Left lung (tissue), 10 donors: ENCODE data around the gene LTF. TPM values are rescaled to one million over a fixed set of nuclear protein-coding genes. Genes with fewer than 3 reads are reported as not detected.
A peak's percentile ranks its signal among the peaks of the same experiment; 100 is the strongest.

ENCODE experiments used
- ATAC-seq: fragments of 200-7000 bp; cut with Tn5 transposase; one replicate; pipeline ENCODE4 v1.9.1; 2020; ENCODE audit warnings: moderate library complexity
- DNase-seq, 4 donors: peaks; one replicate each; pipeline ENCODE4 v3.0.0-alpha.2; 2013 to 2020
- H3K27ac ChIP-seq, 2 donors: fragments of 200-600 bp; sonication (generic) in 1 of 2; one replicate each; pipeline versions ENCODE4 v1.5.0 to v1.8.0; 2020 to 2021
- H3K27me3 ChIP-seq, 2 donors: fragments of 200-600 bp; sonication (generic) in 1 of 2; one replicate each; pipeline versions ENCODE4 v1.5.0 to v1.8.0; 2020 to 2021
- H3K36me3 ChIP-seq, 2 donors: fragments of 200-600 bp; sonication (generic) in 1 of 2; one replicate each; pipeline versions ENCODE4 v1.5.0 to v1.8.0; 2020 to 2021
- H3K4me1 ChIP-seq, 2 donors: fragments of 200-600 bp; one replicate each; pipeline ENCODE4 v1.8.0; 2021
- H3K4me3 ChIP-seq, 2 donors: fragments of 200-600 bp; sonication (generic) in 1 of 2; one replicate each; pipeline versions ENCODE4 v1.5.0 to v1.8.0; 2020 to 2021; ENCODE audit warnings: mild to moderate bottlenecking in 1 of 2
- H3K9me3 ChIP-seq, 2 donors: fragments of 200-600 bp; sonication (generic) in 1 of 2; one replicate each; pipeline versions ENCODE4 v1.5.0 to v1.8.0; 2020 to 2021
- CTCF ChIP-seq, 2 donors: fragments of 200-600 bp; sonication (generic) in 1 of 2; IDR thresholded peaks; one replicate each; pipeline versions ENCODE4 v1.5.0 to v1.8.0; 2021; ENCODE audit warnings: antibody characterized with exemption in 2 of 2
- intact Hi-C, 2 donors: fragments of 100-400 bp; cut with DNase I; formaldehyde crosslinking; loops; one replicate each; pipeline versions ENCODE4 v1.11.2 to v1.14.2; 2022
- polyA plus RNA-seq, 6 donors: library from polyadenylated mRNA; unstranded; fragments of 120-200 nt; gene quantifications; one replicate each; pipeline ENCODE4 v1.2.1, GENCODE V29; 2013; ENCODE audit not compliant: insufficient read length in 6 of 6
- total RNA-seq, 2 donors: library from RNA; stranded (reverse); fragmentation: NEBNext Ultra II Directional; extraction: Animal tissue kit (Norgen Biotek cat#: 25700); gene quantifications; one replicate each; pipeline ENCODE4 v1.2.1, GENCODE V29; 2021
- donor health status: DM: no; HTN: yes; CAD: no.
- donor health status: DM: no; HTN: no; CAD: no.

Gene LTF
- total and polyA plus RNA-seq, 8 donors = 2.3 to 113 (median 5.5) TPM

- intact Hi-C loops = no loop called here
- no peak for TF ChIP-seq CTCF (IDR thresholded peaks at IDR 0.05)
- H3K4me1 ChIP-seq = peaks cover 41 to 70% of the 10 kb centered on the region in 2 donors
Measured at GRCh38 chr3:46400846-46401245, 63.9 kb downstream of the LTF start.

GRCh38 chr3:46400000-46400734, 64.5 kb downstream of the LTF start:
- ATAC-seq (peak; percentile 59), DNase-seq (peak in 3 of 4 donors; percentile 27 to 68 (median 66))
- H3K36me3 ChIP-seq = no peaks in the 10 kb centered on the region
- H3K27ac ChIP-seq = peak overlapping the region; percentile 53 to 60
- TF ChIP-seq CTCF (IDR thresholded peaks at IDR 0.05) = no peak
- H3K9me3 ChIP-seq = no peaks in the 10 kb centered on the region
- intact Hi-C loops = no loop called here
- H3K27me3 ChIP-seq = no peaks in the 10 kb centered on the region
- H3K4me3 ChIP-seq = no peak overlapping the region
- H3K4me1 ChIP-seq = peaks cover 35 to 70% of the 10 kb centered on the region in 2 donors

More at GRCh38 chr3:46400846-46401245, 63.9 kb downstream of the LTF start:
- H3K27ac ChIP-seq = peak overlapping the region in 1 of 2 donors; percentile 60
- H3K4me3 ChIP-seq = no peak overlapping the region
- no peaks in the 10 kb centered on the region for H3K36me3 ChIP-seq
- no peaks in the 10 kb centered on the region for H3K9me3 ChIP-seq
- H3K27me3 ChIP-seq = no peaks in the 10 kb centered on the region
- ATAC-seq (no peak), DNase-seq (no peak)

- no peak for TF ChIP-seq CTCF (IDR thresholded peaks at IDR 0.05)
- no peaks in the 10 kb centered on the region for H3K9me3 ChIP-seq
- DNase-seq (peak in 1 of 4 donors; percentile 5), ATAC-seq (peak; percentile 5)
- no peaks in the 10 kb centered on the region for H3K27me3 ChIP-seq
- H3K36me3 ChIP-seq = no peaks in the 10 kb centered on the region
- H3K27ac ChIP-seq = peak overlapping the region; percentile 53 to 60
- intact Hi-C loops = no loop called here
- peaks cover 29 to 70% of the 10 kb centered on the region in 2 donors for H3K4me1 ChIP-seq
- no peak overlapping the region for H3K4me3 ChIP-seq
Measured at GRCh38 chr3:46399557-46399956, 65.1 kb downstream of the LTF start.

GRCh38 chr3:46399098-46399497, 65.6 kb downstream of the LTF start:
- H3K4me3 ChIP-seq = no peak overlapping the region

More at GRCh38 chr3:46399098-46399497, 65.6 kb downstream of the LTF start:
- Histone ChIP-seq H3K27me3 (no peaks in the 10 kb centered on the region), H3K27ac (peak overlapping the region in 1 of 2 donors; percentile 60), H3K4me1 (peaks cover 27 to 70% of the 10 kb centered on the region in 2 donors), H3K9me3 (no peaks in the 10 kb centered on the region), H3K36me3 (no peaks in the 10 kb centered on the region)
- TF ChIP-seq CTCF (IDR thresholded peaks at IDR 0.05) = no peak
- intact Hi-C loops = no loop called here
- no peak for DNase-seq
- no peak for ATAC-seq
